HG03039 (cell line): Measurements from ENCODE around the gene MBLAC1.

Source experiments
- ATAC-seq: cut with Tn5 transposase; IDR thresholded peaks from one replicate; pipeline ENCODE4 v1.9.1; 2021; ENCODE audit warnings: mild to moderate bottlenecking, moderate library complexity; ENCODE audit not compliant: unreplicated experiment

Gene MBLAC1

DNA sequence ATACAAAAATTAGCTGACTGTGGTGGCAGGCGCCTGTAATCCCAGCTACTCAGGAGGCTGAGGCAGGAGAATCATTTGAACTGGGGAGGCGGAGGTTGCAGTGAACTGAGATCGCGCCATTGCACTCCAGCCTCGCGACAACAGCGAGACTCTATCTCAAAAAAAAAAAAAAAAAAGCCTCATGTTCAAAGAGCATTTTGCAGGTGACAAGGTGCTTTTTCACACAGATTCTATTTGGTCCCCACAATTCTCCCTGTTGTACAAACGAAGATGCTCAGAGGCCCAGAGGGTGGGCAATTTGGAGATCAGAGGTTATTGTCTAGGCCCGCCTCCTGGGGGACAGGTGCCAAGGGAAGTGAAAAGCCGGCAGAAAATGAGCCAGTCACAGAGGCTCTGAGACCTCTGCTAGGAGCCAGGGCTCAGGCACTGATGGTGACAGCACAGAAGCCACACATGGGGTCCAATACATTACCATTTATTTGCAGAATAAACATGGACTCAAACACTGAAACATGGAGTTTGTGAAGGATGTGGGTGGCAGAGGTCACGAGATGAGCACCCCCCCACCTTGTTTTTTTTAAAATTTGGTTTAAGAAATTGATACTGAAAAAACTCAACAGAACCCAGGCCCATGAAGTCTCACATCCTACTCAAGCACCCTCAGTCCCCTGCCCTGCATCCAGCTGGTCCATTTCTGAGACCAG is 42.5 kb downstream of the MBLAC1 start:
- ATAC-seq: no peak

DNA sequence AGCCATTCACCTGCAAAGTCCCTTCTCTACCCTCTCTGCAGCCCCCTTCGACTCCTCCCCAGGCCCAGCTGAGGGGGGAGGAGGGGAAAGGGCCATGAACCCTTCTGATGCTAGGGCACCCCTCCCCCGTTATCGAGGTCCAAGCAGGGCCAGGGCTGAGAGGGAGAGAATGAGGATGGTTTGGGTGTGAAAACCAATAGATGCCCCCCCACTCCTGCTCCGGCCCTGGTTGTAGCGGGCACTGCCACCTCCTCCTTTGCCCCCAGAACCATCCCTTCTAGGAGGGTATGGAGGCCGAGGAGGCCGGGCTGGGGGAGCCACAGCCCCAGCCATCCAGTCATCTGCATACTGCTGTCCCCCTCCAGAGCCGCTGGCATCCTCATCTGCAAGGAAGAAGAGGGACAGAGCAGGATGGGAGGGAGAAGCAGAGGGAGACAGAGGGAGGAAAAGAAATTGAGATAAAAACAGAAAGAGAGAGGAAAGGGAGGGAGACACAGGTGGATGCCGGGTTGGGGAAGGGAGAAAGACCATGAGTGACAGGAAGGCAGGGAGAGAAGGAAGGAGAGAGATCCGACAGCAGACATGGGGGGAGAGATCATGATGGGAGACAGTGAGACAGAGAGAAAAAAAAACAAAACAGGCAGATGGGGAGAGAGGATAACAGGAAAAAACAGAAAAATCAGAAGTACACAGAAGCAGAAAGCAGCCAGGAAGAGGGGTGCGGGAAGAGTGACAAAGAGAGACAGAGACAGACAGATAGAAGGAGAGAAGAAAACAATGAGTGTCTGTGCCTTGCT is 43.5 kb downstream of the MBLAC1 start:
- no peak for ATAC-seq

- no peak for ATAC-seq
Measured at GRCh38 chr7:100171087-100171681, 44.4 kb downstream of the MBLAC1 start.

DNA sequence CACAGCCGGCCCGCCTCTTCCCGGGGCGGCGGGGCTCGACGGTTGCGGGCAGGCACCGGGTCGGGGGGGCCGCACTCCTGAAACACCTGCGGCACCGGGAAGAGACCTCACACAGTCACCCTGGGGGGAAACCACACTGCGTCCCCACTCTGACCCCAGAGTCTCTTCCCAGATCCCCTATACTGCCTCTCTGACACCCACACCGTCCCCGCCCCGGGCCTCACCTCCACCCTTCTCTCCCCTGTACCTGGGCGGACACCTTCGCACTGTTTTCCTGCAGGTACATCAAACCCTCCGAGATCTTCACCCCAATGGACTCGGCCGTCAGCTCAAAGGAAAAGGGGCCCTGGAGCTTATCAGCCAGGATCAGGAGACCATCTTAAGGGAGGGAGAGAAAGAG is 45.1 kb downstream of the MBLAC1 start:
- no peak for ATAC-seq

DNA sequence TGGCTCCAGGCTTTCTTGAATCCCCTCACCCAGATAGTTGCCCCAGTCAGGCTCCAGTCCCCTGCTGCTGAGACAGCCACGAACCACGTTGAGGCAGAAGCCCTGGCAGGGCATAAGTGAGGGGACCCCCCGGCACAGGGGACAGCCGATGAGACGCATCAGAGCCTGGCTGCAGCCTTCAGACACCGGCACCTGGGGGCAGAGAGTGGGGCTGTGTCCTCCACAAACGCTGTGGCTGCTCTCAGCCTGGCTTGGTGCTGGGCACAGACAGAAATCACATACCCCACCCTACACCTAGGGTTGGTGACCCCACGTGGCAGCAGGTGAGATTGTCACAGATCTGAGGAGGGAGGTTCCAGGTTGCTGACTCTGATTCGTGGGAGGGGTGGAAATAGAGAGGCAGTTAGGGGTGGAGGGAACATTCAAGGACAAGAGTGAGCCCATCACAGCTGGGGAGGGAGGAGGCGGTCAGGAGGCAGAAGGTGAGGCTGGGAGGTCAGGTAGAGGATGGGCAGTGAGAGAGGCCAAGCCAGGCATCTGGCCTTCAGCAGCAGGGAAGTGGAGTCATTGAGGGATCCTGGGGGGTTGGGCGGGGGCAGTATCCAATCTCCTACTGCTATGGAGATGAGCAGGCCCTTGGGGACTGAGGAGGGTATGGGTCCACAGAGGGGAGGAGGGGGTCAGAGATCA is 47.2 kb downstream of the MBLAC1 start:
- ATAC-seq: no peak

DNA sequence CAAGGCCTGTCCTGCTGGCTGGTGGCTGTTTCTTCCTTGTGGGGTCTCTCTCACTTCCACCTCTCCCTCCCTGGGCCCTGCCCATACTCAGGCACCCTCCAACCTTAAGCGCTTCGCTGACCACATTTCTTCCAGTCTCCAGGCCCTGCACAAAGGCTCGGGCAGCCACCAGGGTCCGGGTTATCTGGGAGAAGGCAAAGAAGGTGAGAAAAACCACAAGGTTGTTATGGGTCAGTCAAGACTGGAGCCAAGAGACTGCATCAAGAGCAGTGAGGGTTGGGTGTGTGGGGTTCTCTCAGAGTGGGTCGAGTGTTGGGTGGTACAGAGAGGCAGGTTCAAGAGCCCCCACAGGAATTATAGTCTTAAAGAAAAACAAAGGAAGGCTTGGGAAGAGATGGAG is 47.8 kb downstream of the MBLAC1 start:
- no peak for ATAC-seq

- no peak for ATAC-seq
Measured at GRCh38 chr7:100175296-100175935, 48.6 kb downstream of the MBLAC1 start.

GRCh38 chr7:100176096-100177044 is 49.6 kb downstream of the MBLAC1 start:
- ATAC-seq: no peak

- ATAC-seq: peak; percentile 79
Measured at GRCh38 chr7:100177045-100178001, 50.6 kb downstream of the MBLAC1 start, which contains the start of the genes GPC2 and STAG3. TSS of gene GPC2 (minus strand) at chr7:100177381. CDS start at chr7:100177199, 182 bp downstream. TSS of gene STAG3 (plus strand) at chr7:100177918. CDS start at chr7:100180557, 2,639 bp downstream.
